Measurements from ENCODE around the gene SYNDIG1.

Gene SYNDIG1

GRCh38 chr20:24705486-24705885 lies 236.1 kb downstream of the SYNDIG1 start:
- no peak for DNase-seq (ENCODE audit: low read depth in 2 of 3, low spot score in 2 of 3)

GRCh38 chr20:24708411-24709295 lies 239.2 kb downstream of the SYNDIG1 start:
- DNase-seq (ENCODE audit: low read depth in 2 of 3, low spot score in 2 of 3) = no peak
